HG02870 (cell line): ENCODE data around the gene ING2.
"Not testable (repeated sequence)": the region's sequence is repeated elsewhere in the genome, so short reads cannot be mapped to it uniquely, and the experiment has no call there.

ENCODE experiments used
- ATAC-seq: cut with Tn5 transposase; IDR thresholded peaks from one replicate; pipeline ENCODE4 v1.9.1; 2021; ENCODE audit warnings: mild to moderate bottlenecking, moderate library complexity; ENCODE audit not compliant: unreplicated experiment

ING2 gene, protein sequence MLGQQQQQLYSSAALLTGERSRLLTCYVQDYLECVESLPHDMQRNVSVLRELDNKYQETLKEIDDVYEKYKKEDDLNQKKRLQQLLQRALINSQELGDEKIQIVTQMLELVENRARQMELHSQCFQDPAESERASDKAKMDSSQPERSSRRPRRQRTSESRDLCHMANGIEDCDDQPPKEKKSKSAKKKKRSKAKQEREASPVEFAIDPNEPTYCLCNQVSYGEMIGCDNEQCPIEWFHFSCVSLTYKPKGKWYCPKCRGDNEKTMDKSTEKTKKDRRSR

DNA sequence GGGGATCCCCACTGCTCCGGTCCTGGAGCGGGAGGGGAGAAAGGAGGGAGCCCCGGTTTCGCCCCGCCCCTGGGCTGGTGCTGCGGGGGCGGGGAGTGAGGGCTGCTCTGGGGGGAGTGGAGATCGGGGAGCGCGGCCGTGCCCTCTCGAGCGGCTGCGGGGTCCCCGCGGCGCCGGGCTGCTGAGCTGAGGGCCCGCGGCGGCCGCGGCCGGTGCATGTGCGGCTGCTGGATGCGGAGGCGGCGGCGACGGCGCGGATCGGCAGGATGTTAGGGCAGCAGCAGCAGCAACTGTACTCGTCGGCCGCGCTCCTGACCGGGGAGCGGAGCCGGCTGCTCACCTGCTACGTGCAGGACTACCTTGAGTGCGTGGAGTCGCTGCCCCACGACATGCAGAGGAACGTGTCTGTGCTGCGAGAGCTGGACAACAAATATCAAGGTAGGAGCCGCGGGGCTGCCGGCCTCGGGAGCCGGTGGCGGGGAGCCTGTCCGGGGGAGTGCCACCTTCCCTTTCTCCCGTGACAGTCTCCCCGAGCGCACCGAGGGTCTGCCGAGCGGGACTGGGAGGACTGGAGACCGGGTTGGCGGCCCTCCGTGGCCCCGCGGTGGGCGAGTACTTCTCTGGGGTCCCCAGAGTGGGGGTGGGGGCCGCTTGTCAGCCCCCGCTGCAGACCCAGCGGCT lies at the start of gene ING2:
ING2 (plus strand) TSS at position 129 of the 681 bp plus-strand sequence; CDS start at position 267, 138 bp downstream.
- peak; percentile 44 for ATAC-seq

DNA sequence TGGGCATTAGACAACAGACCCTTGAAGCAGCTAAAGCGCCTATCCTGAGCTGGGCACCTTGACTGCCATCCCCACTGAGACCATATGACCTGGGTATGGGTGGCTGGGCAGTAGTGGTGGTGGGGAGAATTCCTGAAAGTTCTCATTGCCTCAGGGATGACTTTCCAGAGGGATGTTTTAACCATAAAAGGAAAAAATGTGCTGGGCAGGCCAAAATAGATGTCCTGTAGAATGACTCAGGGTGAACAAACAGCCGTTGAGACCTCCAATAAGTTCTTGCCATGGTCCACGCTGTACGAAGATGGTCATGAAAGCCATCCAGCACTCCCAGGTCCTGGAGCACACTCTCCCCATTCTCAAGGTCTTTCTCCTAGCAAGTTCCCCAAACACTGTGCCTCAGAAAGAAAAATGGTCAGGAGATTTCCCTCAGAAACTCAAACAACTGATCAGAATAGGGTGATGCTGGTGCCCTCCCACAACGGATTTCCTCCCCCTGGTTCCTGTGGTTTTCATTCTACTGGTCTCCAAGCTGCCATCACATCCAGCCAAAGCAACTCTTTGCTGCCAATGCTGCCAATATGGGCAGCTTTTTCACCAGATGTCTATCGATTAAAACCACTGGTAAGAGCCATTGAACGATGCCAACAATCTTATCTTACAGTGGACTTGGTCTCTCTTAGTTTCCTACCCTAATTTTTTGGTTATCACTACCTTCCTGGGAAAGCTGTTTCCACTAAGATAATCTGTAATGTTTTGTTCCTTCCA lies 49.2 kb upstream of the ING2 start:
- no peak for ATAC-seq

DNA sequence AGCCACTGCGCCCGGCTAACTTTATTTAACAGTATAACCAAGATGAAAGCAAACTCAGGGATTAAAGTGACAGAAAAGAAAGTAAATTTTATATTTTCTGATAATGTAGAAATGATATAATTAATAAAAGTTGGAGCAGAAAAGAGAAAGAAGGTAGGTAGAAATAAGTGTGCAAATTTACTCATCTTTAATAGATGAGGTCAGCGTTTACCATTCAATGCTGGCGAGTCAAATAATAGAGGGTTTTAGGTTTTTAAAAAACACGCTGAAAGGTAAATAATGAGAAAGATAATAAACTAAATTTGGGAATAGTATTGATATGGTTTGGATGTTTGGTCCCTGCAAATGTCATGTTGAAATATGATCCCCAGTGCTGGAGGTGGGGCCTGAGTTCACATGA lies 46.9 kb upstream of the ING2 start:
- no peak for ATAC-seq

DNA sequence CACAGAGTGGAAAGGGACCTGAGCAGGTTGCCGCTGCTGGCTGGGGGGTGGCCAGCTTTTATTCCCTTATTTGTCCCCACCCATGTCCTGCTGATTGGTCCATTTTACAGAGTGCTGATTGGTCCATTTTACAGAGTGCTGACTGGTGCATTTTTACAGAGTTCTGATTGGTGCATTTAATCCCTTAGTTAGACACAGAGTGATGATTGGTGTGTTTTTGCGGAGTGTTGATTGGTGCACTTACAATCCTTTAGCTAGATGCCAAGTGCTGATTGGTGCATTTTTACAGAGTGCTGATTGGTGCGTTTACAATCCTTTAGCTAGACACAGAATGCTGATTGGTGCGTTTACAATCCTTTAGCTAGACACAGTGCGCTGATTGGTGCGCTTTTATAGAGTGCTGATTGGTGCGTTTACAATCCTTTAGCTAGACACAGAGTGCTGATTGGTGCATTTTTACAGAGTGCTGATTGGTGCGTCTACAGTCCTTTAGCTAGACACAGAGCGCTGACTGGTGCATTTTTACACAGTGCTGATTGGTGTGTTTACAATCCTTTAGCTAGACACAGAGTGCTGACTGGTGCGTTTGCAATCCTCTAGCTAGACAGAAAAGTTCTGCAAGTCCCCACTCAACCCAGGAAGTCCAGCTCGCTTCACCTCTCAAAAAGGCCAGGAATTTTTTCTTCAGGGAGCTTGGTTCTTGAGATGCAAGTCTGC lies 40.8 kb upstream of the ING2 start:
- ATAC-seq: not testable (repeated sequence)

DNA sequence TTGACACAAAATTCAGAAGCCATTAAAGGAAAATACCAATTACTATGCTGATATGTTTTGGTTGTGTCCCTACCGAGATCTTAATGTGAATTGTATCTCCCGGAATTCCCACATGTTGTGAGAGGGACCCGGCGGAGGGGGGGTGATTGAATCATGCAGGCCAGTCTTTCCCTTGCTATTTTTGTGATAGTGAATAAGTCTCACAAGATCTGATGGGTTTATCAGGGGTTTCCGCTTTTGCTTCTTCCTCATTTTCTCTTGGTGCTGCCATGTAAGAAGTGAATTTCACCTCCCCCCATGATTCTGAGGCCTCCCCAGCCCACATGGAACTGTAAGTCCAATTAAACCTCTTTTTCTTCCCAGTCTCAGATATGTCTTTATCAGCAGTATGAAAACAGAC lies 39.0 kb upstream of the ING2 start:
- ATAC-seq: not testable (repeated sequence)

DNA sequence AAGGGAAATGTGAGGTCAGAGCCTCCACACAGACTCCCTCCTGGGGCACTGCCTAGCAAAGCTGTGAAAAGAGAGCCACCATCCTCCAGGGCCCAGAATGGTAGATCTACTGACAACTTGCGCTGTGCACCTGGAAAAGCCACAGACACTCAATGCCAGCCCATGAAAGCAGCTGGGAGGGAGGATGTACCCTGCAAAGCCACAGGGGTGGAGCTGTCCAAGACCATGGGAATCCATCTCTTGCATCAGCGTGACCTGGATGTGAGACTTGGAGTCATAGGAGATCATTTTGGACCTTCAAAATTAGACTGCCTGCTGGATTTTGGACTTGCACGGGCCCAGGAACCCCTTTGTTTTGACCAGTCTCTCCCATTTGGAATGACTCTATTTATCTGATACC lies 37.6 kb upstream of the ING2 start:
- no peak for ATAC-seq

DNA sequence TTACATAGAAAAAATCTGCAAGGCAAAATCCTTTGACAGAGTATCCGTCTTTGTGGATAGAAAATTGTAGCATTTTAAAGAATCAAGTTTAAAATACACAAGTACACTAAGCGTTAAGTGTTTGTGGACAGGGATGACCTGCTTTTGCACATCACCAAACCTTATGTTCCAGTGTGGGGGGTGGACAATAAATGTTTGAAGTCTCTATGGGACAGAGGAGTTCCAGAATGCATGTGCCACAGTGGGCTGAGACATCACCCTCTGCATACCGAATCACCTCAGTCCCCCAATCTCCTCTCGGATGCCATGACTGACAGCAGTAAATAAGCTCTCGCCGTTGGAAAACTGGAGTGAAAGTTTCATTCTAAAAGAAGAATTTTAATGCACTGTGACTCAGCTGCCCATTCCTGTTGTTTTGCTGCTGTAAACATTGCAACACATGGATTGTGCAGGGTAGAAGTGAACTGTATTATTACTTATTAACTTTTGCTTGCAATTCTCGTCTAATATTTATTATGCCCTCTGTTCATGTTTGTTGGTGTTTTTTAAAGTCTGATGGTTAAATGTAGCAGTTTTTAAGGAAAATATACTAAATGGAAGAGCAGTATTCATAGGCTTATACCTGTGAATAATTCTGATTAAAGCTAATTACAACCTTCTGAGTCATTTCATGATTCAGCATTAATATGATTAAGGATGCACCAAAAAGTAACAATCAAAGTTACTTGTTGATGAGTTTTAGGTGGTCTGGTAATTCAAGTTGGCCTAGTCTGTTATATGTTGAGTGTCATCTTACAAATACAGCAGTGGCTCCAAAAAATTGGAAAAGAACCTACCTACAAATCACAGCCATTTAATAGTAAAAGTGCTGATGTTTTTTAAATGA lies 36.4 kb upstream of the ING2 start:
- ATAC-seq: no peak

DNA sequence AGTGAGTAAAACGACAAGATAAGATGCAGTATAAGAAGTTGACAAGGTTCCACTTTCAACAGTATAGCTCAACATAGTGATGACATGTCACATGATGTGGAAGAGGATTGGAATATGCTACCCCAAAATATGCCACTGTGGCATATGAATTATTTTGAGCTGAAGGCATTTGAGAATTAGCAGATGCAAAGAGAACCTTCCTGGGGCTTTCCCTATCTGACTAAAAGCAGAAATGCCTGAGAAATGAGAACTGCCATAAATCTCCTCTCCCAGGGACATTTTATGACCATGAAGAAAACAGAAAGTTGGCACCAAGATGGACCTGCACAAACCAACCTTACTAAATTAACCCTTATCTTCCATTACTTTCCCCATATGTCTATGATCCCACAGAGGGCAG lies 35.6 kb upstream of the ING2 start:
- no peak for ATAC-seq

DNA sequence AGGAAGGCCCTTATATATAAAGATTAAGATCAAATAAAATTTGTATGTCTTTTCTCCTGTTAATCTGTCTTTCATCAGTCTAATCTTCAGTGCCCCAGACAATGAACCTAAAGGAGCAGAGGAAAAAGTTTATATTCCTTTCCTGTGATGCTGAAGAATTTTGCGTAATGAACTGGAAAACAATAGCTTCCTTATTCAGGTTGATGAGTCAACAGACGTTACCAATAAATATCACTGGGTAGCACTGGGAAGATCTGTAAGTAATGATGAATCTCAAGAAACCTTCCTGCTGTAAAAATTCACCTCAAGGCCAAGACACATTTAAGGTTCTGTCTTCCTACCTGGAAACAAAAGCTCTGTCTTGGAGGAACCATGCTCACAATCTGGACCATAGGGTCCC lies 34.9 kb upstream of the ING2 start:
- no peak for ATAC-seq

DNA sequence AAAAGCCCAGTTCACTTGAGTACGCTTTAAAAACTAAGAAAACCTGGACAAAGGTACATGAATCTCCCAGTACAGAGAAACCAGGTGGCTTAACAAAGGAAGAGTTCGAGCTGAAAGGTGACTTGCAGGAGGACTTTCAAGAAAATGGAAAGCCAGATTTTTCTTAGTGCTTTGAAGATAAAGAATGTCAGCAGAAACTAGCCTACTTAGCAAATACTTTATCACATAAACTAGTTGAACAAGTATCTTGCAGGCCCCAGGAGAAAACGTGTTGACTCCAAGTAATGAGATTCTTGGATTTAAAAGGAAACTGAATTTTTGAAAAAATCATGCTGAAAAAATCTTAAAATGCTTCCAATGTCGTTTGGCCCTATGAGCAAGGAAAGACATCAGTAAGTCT lies 34.0 kb upstream of the ING2 start:
- ATAC-seq: no peak

DNA sequence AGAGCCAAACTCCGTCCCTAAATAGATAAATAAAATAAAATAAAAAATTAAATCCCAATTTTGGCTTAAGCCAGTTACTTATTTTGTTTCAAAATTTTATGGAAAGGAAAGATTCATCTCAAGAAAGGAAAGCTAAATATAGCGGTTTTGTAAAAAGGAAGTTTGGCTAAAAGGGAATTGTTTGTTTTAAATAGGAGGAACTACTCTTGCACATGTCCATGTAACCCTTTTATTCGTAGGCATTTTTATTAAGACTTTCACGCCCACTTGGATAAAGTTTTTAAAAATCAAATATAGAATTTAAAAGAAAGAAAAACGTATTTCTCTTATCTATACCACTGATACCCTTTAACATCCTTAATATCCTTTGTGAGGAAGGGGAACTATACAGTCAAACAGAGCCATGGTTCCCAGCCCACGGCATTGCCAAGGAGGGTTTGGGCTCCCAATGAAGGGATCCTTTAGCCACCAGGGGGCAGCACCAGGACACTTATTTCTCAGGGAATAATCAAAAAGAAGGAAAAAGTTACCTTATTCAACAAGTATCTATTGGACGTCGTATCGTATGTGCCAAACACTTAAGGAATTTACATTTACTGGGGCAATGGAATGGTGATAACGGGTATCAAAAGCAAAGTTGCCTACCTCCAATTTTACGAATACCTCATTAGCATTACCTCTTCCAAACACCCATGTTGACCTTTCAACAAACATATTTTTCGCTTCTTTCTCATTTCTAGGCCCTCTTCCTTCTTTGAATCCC lies 32.7 kb upstream of the ING2 start:
- ATAC-seq: peak; percentile 83

DNA sequence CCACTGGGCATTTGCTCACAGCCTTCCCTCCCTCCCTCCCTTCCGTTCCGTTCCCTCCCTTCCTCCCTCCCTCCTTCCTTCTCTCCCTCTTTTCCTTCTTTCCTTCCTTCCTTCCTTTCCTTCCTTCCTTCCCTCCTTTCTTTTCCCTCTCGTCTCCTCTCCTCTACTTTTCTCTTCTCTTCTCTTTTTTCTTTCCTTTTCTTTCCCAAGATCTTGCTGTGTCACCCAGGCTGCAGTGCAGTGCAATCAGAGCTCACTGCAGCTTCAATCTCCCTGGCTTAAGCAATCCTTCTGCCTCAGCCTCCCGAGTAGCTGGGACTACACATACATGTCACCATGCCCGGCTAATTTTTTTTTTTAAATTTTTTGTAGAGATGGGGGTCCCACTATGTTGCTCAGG lies 26.7 kb upstream of the ING2 start:
- no peak for ATAC-seq

DNA sequence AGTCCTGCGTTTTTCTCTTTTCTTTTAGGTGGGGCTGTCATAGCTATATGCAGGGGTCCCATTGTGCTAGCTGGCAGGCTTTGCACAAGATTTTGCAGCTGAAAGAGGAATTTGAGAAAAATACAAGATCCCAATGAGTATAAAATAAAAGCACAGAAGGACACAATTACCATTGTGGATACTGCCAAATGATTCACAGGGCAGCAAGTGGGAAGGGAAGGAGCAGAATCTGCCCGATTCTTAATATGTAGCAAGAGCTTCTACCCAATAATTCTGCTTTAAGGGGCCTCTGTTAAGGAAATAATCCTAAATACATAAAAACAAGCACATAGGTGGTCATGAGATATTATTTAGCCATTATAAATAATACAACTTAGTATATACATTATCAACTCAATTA lies 25.9 kb upstream of the ING2 start:
- no peak for ATAC-seq

DNA sequence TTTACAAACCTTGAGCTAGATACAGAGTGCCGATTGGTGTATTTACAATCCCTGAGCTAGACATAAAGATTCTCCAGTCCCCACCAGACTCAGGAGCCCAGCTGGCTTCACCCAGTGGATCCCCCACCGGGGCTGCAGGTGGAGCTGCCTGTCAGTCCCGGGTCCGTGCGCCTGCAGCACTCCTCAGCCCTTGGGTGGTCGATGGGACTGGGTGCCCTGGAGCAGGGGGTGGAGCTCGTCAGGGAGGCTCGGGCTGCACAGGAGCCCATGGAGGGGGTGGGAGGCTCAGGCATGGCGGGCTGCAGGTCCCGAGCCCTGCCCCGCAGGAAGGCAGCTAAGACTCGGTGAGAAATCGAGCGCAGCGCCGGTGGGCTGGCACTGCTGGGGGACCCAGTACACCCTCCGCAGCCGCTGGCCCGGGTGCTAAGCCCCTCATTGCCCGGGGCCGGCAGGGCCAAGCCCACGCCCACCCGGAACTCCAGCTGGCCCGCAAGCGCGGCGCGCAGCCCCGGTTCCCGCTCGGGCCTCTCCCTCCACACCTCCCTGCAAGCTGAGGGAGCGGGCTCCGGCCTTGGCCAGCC lies 22.3 kb upstream of the ING2 start:
- not testable (repeated sequence) for ATAC-seq

DNA sequence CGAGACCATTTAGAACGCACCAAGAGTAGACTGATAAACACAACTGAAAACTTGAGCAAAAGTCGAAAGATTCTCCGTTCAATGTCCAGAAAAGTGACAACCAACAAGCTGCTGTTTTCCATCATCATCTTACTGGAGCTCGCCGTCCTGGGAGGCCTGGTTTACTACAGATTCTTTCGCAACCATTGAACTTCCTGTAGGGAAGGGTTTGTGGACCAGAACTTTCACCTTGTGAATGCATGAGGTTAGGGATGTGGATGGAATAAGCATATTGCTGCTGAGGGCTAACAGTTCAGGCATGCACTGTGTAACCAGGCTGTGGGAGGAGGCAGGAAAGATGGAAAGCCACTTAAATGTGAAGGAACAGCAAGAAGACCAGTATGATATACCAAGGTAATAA lies 20.9 kb upstream of the ING2 start:
- no peak for ATAC-seq

DNA sequence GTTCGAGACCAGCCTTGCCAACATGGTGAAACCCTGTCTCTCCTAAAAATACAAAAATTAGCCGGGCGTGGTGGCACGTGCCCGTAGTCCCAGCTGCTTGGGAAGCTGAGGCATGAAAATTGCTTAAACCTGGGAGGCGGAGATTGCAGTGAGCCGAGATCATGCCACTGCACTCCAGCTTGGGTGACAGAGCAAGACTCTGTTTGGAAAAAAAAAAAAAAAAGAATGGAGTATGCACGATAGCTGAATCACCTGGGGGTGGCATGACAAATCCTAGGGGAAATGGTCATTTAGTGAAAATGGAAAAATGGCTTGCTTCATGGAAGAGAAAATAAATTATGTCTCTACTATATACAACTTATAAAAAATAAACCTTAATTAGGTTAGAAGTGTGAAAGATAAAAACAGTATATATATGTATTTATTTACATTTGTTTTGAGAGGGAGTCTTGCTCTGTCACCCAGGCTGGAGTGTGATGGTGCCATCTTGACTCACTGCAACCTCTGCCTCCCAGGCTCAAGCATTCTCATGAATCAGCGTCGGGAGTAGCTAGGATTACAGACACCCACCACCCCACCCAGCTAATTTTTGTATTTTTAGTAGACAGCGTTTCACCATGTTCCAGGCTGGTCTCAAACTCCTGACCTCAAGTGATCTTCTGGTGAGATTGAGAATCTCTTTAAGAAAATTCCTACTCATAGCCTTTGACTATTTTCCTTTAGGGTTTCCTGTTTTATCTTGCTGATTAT lies 19.3 kb upstream of the ING2 start:
- no peak for ATAC-seq

DNA sequence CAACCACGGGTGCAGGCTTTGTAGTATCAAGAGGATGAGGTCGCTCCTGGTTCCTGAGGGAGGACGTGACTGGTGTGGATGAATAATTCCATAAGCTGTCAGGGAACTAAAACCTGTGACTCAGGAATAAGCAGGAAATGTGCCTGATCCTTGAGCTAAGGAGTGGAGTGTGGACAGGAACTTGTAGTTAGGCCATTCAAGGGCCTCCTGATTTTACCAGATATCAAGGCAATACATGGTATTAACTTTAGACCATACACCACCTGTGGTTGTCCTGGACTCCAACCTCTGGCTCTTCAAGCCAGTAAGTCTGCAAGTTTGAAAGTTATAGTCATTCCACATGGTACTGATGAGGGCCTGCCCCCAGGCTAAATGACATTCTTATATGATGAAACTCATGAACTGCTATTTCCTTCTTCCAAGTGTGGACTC lies 12.1 kb upstream of the ING2 start:
- ATAC-seq: no peak

DNA sequence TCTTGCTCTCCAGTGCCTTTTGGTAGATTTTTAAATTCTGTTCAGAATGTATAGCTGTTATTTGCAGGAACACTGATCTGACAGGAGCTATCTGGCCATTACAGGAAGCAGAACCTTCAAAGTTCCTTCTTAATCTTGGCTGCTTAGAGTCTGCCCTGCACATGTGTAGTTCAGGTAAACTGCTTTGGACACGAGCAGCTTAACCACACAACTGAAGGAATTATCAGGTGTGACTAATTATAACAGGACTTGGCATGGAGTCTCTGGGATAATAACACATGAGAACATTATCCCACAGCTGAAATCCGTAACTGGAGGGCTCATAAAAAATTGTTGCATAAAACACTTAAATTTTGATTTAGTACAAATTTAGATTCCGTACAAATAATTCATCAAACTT lies 11.6 kb upstream of the ING2 start:
- ATAC-seq: no peak
